ENCODE data around the gene FBXL16.

DNA sequence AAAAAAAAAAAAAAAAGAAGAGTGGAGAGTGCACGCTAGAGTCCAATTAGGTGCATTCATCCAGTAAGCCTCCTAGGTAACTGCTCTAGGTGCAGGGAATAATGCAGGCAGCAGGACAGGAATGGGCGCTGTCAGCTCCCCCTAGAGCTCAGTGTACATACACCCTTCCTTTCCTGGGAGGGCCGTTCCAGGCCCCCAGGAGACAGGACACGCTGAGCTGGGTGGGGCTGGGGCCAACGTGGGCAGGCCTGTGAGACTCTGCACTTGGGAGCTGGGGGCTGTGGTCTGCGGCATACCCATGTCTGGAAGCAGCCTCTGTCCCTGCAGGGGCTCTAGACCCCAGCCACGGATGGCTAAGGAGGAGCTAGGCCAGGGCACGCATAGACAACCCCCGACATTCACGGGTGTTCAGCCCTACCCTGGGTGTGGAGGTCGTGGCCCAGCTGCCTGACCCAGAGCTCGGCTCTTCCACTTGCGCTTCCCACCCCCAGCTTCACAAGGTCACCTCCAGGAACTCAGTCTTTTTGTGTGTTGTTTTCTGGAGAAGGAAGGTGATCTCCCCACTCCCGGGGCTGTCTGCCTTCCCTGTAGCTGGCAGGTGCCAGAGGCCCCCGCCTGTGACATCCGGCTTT lies 14.3 kb upstream of the FBXL16 start:
- TF ChIP-seq CTCF (IDR thresholded peaks at IDR 0.05) (peak; percentile 38), POLR2AphosphoS5 (IDR thresholded peaks at IDR 0.05; ENCODE audit: low read depth, low read length) (no peak), RCOR1 (IDR thresholded peaks at IDR 0.05; ENCODE audit: low read length) (no peak; the same call in 1 of the 2 replicates), EZH2phosphoT487 (IDR thresholded peaks at IDR 0.05; ENCODE audit: borderline replicate concordance, low read depth) (no peak), TAF1 (IDR thresholded peaks at IDR 0.05; ENCODE audit: borderline replicate concordance, low read depth, low read length) (no peak), TCF12 (IDR thresholded peaks at IDR 0.05) (no peak), MXI1 (IDR thresholded peaks at IDR 0.05; ENCODE audit: low read depth, low read length) (no peak)
